GM10266 (cell line): ENCODE results near the gene CSF2RB.

Experiments
- DNase-seq: peaks from one replicate; pipeline ENCODE4 v3.0.0; 2012; ENCODE audit errors: extremely low spot score
- TF ChIP-seq, protein P1 (sequence below): IDR thresholded peaks from 2 replicates; pipeline ENCODE4 v1.5.1; 2012; ENCODE audit warnings: mild to moderate bottlenecking, low read depth; ENCODE audit not compliant: control insufficient read depth, insufficient read depth; ENCODE audit errors: missing control alignments

CSF2RB gene

GRCh38 chr22:36926309-36926708 is 12.9 kb downstream of the CSF2RB start:
- TF ChIP-seq, protein P1, sequence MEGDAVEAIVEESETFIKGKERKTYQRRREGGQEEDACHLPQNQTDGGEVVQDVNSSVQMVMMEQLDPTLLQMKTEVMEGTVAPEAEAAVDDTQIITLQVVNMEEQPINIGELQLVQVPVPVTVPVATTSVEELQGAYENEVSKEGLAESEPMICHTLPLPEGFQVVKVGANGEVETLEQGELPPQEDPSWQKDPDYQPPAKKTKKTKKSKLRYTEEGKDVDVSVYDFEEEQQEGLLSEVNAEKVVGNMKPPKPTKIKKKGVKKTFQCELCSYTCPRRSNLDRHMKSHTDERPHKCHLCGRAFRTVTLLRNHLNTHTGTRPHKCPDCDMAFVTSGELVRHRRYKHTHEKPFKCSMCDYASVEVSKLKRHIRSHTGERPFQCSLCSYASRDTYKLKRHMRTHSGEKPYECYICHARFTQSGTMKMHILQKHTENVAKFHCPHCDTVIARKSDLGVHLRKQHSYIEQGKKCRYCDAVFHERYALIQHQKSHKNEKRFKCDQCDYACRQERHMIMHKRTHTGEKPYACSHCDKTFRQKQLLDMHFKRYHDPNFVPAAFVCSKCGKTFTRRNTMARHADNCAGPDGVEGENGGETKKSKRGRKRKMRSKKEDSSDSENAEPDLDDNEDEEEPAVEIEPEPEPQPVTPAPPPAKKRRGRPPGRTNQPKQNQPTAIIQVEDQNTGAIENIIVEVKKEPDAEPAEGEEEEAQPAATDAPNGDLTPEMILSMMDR = no peak
- no peak for DNase-seq

- TF ChIP-seq, protein P1 = no peak
- DNase-seq = no peak
Measured at GRCh38 chr22:36926721-36927435, 13.4 kb downstream of the CSF2RB start.

DNA sequence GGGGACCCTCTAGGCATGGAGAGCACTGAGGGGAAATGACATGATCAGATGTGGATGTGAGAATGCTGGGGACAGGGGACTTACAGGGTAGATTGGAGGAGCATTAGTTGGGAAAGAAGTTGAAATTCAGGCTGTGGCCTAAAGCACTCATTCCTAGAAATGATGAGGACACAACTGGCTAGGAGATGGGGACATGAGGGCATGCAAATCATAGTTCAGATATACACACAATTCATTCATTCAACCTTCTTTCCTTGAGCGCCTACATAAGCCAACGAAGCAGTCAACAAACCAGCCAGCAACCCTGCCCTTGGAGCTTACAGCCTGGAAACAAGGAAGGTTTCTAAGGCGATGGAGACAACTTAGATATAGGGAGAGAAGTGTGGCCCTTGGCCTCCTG is 14.2 kb downstream of the CSF2RB start:
- DNase-seq = no peak
- TF ChIP-seq, protein P1 = no peak

- TF ChIP-seq, protein P1 = no peak
Measured at GRCh38 chr22:36928196-36928595, 14.8 kb downstream of the CSF2RB start.

GRCh38 chr22:36928786-36929535 is 15.5 kb downstream of the CSF2RB start:
- TF ChIP-seq, protein P1 = no peak
- DNase-seq = no peak

More at GRCh38 chr22:36928196-36928595, 14.8 kb downstream of the CSF2RB start:
- no peak for DNase-seq

- TF ChIP-seq, protein P1 = no peak
- no peak for DNase-seq
Measured at GRCh38 chr22:36929621-36930020, 16.2 kb downstream of the CSF2RB start.

DNA sequence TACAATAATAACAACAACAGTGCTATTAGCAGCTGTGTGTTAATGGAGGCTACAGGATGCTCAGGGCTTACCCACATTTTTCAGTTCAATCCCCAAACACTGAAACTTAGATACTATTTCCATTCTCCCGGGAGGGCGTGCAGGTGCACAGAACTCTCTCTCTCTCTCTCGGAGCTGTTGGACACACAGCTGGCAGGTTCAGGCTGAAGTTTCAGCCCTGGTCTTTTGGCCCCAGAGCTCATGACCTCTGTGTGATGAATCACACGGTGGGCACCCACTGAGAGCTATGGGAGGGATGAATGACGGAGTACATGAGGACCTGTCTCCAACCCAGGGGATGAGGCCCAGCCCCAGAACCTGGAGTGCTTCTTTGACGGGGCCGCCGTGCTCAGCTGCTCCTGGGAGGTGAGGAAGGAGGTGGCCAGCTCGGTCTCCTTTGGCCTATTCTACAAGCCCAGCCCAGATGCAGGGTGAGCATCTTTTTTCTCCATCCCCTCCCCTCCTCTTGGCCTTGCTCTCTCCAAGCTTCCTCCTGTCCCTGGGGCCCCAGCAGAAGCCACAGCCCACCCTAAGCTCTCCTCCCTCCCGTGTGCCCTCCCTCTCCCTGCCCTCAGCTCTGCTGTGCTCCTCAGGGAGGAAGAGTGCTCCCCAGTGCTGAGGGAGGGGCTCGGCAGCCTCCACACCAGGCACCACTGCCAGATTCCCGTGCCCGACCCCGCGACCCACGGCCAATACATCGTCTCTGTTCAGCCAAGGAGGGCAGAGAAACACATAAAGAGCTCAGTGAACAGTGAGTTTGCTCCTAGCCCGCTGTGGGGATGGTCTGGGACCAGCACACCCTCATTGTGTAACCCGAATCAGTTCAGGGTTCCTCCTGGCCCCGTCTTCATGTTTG is 16.9 kb downstream of the CSF2RB start:
- DNase-seq = no peak
- TF ChIP-seq, protein P1 = no peak
